Measurements from ENCODE around the gene UCK1.

GRCh38 chr9:131523086-131523388 lies 8.0 kb downstream of the UCK1 start:
- TF ChIP-seq CTCF (conservative IDR thresholded peaks at IDR 0.05) (no peak), ZFX (IDR thresholded peaks at IDR 0.05) (no peak)
